Subcutaneous abdominal adipose tissue (tissue), 5 donors: ENCODE results near the gene STXBP3.

ENCODE experiments used
- H3K27ac ChIP-seq: one replicate; pipeline ENCODE4 v1.7.0; 2013; ENCODE audit warnings: low read depth, mild to moderate bottlenecking, inconsistent platforms, low read length, moderate library complexity
- H3K27me3 ChIP-seq, 5 donors: one replicate each; pipeline ENCODE4 v1.7.0; 2013; ENCODE audit warnings: low read length in 5 of 5, inconsistent platforms in 1 of 5; ENCODE audit not compliant: control insufficient read depth in 5 of 5, insufficient read depth in 4 of 5
- H3K36me3 ChIP-seq, 5 donors: one replicate each; pipeline ENCODE4 v1.7.0; 2013; ENCODE audit warnings: low read length in 5 of 5; ENCODE audit not compliant: control insufficient read depth in 5 of 5, insufficient read depth in 5 of 5
- H3K4me1 ChIP-seq, 5 donors: one replicate each; pipeline ENCODE4 v1.7.0; 2013; ENCODE audit warnings: low read length in 5 of 5, mild to moderate bottlenecking in 3 of 5, moderate library complexity in 1 of 5; ENCODE audit not compliant: control insufficient read depth in 5 of 5, insufficient read depth in 5 of 5
- H3K4me3 ChIP-seq, 5 donors: one replicate each; pipeline ENCODE4 v1.7.0; 2013; ENCODE audit warnings: low read length in 5 of 5, low read depth in 1 of 5
- H3K9ac ChIP-seq, 5 donors: one replicate each; pipeline ENCODE4 v1.7.0; 2013; ENCODE audit warnings: low read length in 5 of 5, mild to moderate bottlenecking in 4 of 5, moderate library complexity in 3 of 5
- H3K9me3 ChIP-seq, 5 donors: one replicate each; pipeline ENCODE4 v1.7.0; 2013; ENCODE audit warnings: low read length in 5 of 5; ENCODE audit not compliant: control insufficient read depth in 5 of 5
- donor health status: healthy.
- donor health status: healthy.
- donor health status: healthy.
- donor health status: healthy.
- donor health status: healthy.

The STXBP3 gene

GRCh38 chr1:108830119-108831008, 83.9 kb downstream of the STXBP3 start:
- no peaks in the 10 kb centered on the region for H3K27me3 ChIP-seq
- H3K4me3 ChIP-seq: peak overlapping the region in 4 of 5 donors; percentile 10 to 53 (median 22)
- peaks cover 5 to 34% (median 27%) of the 10 kb centered on the region in 5 donors for H3K4me1 ChIP-seq
- H3K36me3 ChIP-seq: no peaks in the 10 kb centered on the region
- no peaks in the 10 kb centered on the region for H3K9me3 ChIP-seq
- no peak overlapping the region for H3K9ac ChIP-seq
- peak overlapping the region; percentile 52 for H3K27ac ChIP-seq

- Histone ChIP-seq H3K27ac (peak overlapping the region; percentile 52), H3K4me1 (peaks cover 5 to 34% (median 27%) of the 10 kb centered on the region in 5 donors), H3K9me3 (no peaks in the 10 kb centered on the region), H3K4me3 (no peak overlapping the region), H3K36me3 (no peaks in the 10 kb centered on the region), H3K27me3 (no peaks in the 10 kb centered on the region), H3K9ac (no peak overlapping the region)
Observed at GRCh38 chr1:108831225-108831624, 84.8 kb downstream of the STXBP3 start.

- no peaks in the 10 kb centered on the region for H3K36me3 ChIP-seq
- H3K4me3 ChIP-seq: no peak overlapping the region
- H3K4me1 ChIP-seq: peaks cover 5 to 32% (median 26%) of the 10 kb centered on the region in 5 donors
- no peaks in the 10 kb centered on the region for H3K27me3 ChIP-seq
- no peak overlapping the region for H3K9ac ChIP-seq
- no peaks in the 10 kb centered on the region for H3K9me3 ChIP-seq
- no peak overlapping the region for H3K27ac ChIP-seq
Observed at GRCh38 chr1:108832929-108833328, 86.5 kb downstream of the STXBP3 start.

GRCh38 chr1:108841703-108842102, 95.2 kb downstream of the STXBP3 start:
- no peaks in the 10 kb centered on the region for H3K9me3 ChIP-seq
- H3K36me3 ChIP-seq: no peaks in the 10 kb centered on the region
- no peak overlapping the region for H3K27ac ChIP-seq
- H3K4me3 ChIP-seq: no peak overlapping the region
- no peak overlapping the region for H3K9ac ChIP-seq
- peaks cover 0 to 6% (median 0%) of the 10 kb centered on the region in 5 donors for H3K4me1 ChIP-seq
- H3K27me3 ChIP-seq: no peaks in the 10 kb centered on the region

- no peaks in the 10 kb centered on the region for H3K36me3 ChIP-seq
- H3K4me3 ChIP-seq: no peak overlapping the region
- H3K9ac ChIP-seq: no peak overlapping the region
- H3K27ac ChIP-seq: no peak overlapping the region
- H3K27me3 ChIP-seq: no peaks in the 10 kb centered on the region
- peaks cover 0 to 6% (median 0%) of the 10 kb centered on the region in 5 donors for H3K4me1 ChIP-seq
- no peaks in the 10 kb centered on the region for H3K9me3 ChIP-seq
Observed at GRCh38 chr1:108842525-108843181, 96.2 kb downstream of the STXBP3 start.

- no peak overlapping the region for H3K4me3 ChIP-seq
- H3K9me3 ChIP-seq: no peaks in the 10 kb centered on the region
- H3K27me3 ChIP-seq: no peaks in the 10 kb centered on the region
- no peak overlapping the region for H3K27ac ChIP-seq
- no peaks in the 10 kb centered on the region for H3K36me3 ChIP-seq
- peaks cover 0 to 6% (median 0%) of the 10 kb centered on the region in 5 donors for H3K4me1 ChIP-seq
- no peak overlapping the region for H3K9ac ChIP-seq
Observed at GRCh38 chr1:108843390-108844137, 97.1 kb downstream of the STXBP3 start.

GRCh38 chr1:108845446-108845845, 99.0 kb downstream of the STXBP3 start:
- Histone ChIP-seq H3K4me3 (no peak overlapping the region), H3K27me3 (no peaks in the 10 kb centered on the region), H3K9me3 (no peaks in the 10 kb centered on the region)

GRCh38 chr1:108845991-108846390, 99.5 kb downstream of the STXBP3 start:
- H3K36me3 ChIP-seq: no peaks in the 10 kb centered on the region
- H3K9ac ChIP-seq: no peak overlapping the region
- no peak overlapping the region for H3K4me3 ChIP-seq
- no peaks in the 10 kb centered on the region for H3K9me3 ChIP-seq
- peaks cover 0 to 6% (median 0%) of the 10 kb centered on the region in 5 donors for H3K4me1 ChIP-seq
- no peaks in the 10 kb centered on the region for H3K27me3 ChIP-seq
- no peak overlapping the region for H3K27ac ChIP-seq

More at GRCh38 chr1:108845446-108845845, 99.0 kb downstream of the STXBP3 start:
- Histone ChIP-seq H3K27ac (no peak overlapping the region), H3K36me3 (no peaks in the 10 kb centered on the region), H3K9ac (no peak overlapping the region), H3K4me1 (peaks cover 0 to 6% (median 0%) of the 10 kb centered on the region in 5 donors)

- Histone ChIP-seq H3K4me3 (no peak overlapping the region), H3K9ac (no peak overlapping the region), H3K4me1 (peaks cover 0 to 6% (median 3%) of the 10 kb centered on the region in 5 donors), H3K27ac (no peak overlapping the region), H3K9me3 (no peaks in the 10 kb centered on the region), H3K36me3 (no peaks in the 10 kb centered on the region), H3K27me3 (no peaks in the 10 kb centered on the region)
Observed at GRCh38 chr1:108847494-108847893, 101.0 kb downstream of the STXBP3 start.
